GM21737 (cell line): ENCODE measurements around the gene VPS26B.

Experiments
- ATAC-seq: cut with Tn5 transposase; IDR thresholded peaks from one replicate; pipeline ENCODE4 v1.9.1; 2021; ENCODE audit warnings: mild to moderate bottlenecking, moderate library complexity; ENCODE audit not compliant: unreplicated experiment

The VPS26B gene

GRCh38 chr11:134257101-134257500 lies 32.6 kb downstream of the VPS26B start:
- no peak for ATAC-seq

DNA sequence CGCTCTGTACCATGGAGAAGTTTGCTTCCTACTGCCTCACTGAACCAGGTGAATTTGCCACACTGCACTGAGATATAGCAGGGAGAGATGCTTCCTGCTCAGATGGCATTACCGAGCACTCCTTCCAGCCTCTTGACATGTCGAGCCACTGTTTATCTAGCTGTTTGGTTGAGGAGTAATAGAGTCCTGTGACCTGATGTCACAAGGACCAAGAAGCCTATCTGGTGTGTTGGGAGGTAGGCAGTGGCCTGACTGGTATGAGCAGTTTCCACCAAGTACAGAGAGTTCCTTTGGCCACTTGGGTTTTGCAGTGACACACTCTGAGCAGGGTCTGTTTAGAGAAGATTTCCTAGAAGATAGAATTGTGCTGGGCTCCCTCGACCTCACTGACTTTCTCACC lies 34.1 kb downstream of the VPS26B start:
- ATAC-seq, result no peak

- ATAC-seq, result no peak
These were observed 36.0 kb downstream of the VPS26B start for GRCh38 chr11:134260503-134260902.

DNA sequence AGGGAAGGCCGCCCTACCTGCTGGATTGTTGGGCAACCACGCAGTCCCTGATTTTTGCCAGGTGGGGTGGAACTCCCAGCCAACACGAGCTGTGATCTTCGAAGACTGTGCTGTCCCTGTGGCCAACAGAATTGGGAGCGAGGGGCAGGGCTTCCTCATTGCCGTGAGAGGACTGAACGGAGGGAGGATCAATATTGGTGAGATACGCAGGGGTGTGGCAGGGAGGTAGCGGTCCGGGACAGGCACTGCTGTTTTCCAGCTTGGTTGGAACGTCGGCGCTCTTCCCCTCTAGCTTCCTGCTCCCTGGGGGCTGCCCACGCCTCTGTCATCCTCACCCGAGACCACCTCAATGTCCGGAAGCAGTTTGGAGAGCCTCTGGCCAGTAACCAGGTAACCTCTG lies 36.5 kb downstream of the VPS26B start:
- ATAC-seq, result no peak

DNA sequence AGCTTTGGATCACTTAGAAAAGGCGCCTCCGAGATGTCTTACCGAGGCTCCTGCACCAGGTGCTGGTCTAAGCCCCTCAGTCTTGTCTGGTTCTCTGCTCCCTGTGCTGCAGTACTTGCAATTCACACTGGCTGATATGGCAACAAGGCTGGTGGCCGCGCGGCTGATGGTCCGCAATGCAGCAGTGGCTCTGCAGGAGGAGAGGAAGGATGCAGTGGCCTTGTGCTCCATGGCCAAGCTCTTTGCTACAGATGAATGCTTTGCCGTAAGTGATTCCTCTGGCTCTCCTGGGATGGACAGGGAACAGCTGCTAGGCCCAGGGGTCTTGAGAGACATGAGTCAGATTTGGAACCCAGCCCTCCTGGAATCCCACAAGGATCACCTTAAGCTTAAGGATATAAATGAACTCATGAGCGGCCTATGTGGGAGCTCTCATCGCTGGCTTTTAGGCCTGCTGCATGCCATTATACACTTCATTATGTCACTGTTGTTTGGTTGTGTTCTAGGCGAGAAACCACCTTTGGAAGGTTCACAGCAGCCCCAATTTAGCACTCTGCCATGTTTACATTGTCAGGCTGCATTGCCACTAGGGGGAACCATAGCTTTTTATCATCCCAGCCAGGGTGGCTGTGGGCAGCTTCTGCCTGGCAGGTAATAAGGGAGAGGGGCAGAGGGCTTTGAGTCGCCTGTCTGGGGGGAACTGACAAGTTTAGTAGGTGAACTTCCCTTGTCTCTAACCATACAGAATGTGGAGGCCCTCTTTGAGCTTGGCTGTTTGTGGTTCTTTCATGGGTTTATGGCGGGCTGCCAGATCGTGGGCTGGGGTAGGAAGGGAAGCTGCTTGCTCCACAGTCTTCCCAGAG lies 37.4 kb downstream of the VPS26B start:
- ATAC-seq, result no peak

- no peak for ATAC-seq
These were observed 40.7 kb downstream of the VPS26B start for GRCh38 chr11:134264966-134265764.

- no peak for ATAC-seq
These were observed 42.0 kb downstream of the VPS26B start for GRCh38 chr11:134266440-134266839.

DNA sequence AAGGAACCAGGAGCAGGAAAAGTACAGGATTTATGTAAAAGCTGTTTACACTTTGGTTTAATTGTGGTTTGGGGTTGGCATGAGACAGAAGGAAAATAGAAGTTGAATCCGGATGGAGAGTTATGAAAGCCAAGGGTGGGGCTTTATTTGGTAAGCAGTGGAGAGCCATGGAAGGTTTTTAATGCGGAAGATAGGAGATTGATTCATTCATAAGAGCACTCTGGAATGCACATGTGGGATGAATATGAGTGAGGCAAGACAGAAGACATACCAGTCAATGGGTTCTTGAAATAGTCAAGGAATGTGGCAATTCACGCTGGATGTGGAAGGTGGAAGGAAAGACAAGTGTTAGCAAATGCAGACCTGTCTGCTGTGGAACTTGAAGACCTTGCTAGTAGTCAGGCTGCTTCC lies 42.4 kb downstream of the VPS26B start:
- no peak for ATAC-seq

DNA sequence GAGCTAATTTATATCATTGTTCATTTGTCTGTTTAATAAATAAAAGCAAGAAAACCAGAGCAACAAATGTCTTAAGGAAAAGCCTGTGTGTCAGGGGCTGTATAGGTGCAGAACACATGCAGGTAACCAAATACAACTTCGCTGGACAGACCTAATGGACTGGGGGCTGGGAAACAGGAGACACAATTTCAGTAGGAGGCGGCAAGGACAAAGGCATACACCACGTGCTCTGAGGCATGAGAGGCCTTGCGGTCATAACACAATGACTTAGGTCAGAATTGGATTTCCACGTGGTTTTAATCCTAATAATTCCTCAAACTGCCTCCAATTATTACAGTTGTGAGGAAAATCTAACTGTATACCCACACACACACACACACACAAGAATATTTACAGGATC lies 43.0 kb downstream of the VPS26B start:
- no peak for ATAC-seq

- ATAC-seq, result no peak
These were observed 43.5 kb downstream of the VPS26B start for GRCh38 chr11:134267966-134268365.

GRCh38 chr11:134270250-134270714 lies 45.8 kb downstream of the VPS26B start:
- no peak for ATAC-seq

- ATAC-seq, result no peak
These were observed 47.5 kb downstream of the VPS26B start for GRCh38 chr11:134271978-134272377.

- ATAC-seq, result no peak
These were observed 48.2 kb downstream of the VPS26B start for GRCh38 chr11:134272381-134273316.

GRCh38 chr11:134273317-134273712 lies 48.8 kb downstream of the VPS26B start:
- ATAC-seq, result no peak

DNA sequence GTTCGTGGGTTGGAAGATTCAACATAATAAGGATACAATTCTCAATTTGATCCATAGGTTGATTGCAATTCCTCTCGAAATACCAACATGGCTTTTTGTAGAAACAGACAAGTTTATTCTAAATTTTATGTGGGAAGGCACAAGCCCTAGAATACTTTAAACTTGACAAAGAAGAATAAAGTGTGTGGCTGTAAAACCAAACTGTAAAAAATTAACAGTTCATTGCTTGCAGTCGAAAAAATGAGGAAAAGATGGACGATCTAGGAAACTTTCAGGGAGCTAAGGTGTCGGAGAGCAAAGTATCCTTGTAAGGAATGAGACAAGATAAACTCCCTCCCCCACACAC lies 50.7 kb downstream of the VPS26B start:
- no peak for ATAC-seq

- peak; percentile 69 for ATAC-seq
These were observed 51.3 kb downstream of the VPS26B start, which contains the start of gene GLB1L3 for GRCh38 chr11:134275534-134276395. TSS of gene GLB1L3 (plus strand) at chr11:134276379. CDS start at chr11:134276741, 362 bp downstream.

DNA sequence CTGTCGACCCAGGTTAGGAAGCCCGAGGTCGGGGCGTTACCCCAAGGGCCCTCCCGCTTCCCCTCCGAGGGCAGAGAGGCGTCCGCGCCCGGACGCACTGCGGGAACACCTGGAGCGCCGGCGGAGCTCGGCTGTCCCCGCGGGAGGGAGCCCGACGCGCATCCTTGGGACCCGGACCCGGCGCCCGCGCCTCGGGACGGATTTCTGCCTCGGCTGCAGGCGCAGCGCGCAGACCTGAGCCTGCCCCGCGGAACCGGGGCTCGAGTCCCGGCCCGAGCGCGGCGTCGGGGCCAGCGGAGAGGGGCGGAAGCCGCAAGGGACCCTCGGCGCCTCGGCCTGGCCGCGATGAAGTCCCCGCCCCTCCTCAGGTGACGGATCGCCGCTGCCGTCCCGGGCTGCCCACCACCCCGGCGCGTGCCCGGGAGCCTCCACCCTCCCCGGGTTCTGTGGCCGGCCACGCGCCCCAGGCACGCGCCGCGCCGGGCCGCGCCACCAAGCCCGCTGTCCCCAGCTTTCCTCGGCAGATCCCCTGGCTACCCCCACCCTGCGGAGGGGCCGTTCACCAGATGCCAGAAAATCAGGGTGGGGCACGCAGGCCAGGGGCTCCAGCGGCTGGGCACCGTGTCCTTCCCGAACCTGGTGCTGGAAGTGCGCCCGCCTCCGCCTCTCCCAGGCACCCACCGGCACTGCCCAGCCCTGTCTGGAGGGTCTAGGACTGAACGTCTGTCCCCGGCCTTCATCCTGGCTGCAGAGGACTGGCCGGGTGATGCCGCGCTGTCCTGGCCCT lies 52.1 kb downstream of the VPS26B start:
- no peak for ATAC-seq

DNA sequence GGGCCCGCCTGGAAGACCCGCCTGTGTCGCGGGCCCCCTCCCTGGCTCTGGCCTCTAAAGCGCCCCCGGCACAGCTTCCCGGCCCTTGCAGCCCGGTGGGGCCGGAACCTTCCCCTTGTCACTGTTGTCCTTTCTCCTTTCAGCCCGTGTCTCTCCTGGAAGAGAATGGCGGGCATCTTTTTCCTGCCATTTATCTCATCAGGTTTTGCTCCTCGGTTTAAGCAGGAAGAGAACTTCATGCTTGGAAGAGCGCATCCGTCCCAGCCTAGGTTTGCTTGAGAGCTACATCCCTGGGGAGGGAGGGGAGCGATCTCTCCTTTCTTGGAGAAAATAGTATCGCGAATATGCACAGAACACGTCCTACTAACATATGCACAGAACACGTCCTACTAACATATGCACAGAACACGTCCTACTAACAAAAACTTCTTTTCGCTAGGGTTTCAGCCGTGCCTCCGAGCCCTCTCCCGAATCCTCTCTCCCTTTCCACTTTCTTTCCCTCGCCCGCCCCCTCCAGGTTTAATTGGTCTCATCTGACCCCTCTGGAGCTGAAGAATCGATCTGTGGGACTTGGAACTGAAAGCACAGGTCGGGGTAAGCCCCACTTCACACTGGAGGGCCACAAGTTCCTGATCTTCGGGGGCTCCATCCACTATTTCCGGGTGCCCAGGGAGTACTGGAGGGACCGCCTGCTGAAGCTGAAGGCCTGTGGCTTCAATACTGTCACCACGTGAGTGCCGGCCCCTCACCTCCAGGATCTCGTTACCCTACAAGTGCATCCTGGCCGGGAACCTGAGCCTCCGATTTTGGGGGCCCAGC lies 52.9 kb downstream of the VPS26B start:
- ATAC-seq, result no peak
